Omental fat pad (tissue), 4 donors: Measurements from ENCODE around the gene FAM89B. TPM values are rescaled to one million over a fixed set of nuclear protein-coding genes. Genes with fewer than 3 reads are reported as not detected.
"Not testable (repeated sequence)": the region's sequence is repeated elsewhere in the genome, so short reads cannot be mapped to it uniquely, and the experiment has no call there.

Experiments used
- ATAC-seq: fragments of 150-250 bp; one replicate; pipeline ENCODE4 v1.9.1; 2016; ENCODE audit warnings: mild to moderate bottlenecking, moderate library complexity; ENCODE audit not compliant: low FRiP score
- DNase-seq: peaks from one replicate; pipeline ENCODE4 v3.0.0-alpha.2; 2019; ENCODE audit warnings: low spot score
- CTCF ChIP-seq, 3 donors: fragments of 450-650 bp; IDR thresholded peaks; one replicate each; pipeline ENCODE4 v1.5.1; 2016 to 2017; ENCODE audit warnings: antibody characterized with exemption in 3 of 3, mild to moderate bottlenecking in 3 of 3, moderate library complexity in 2 of 3
- total RNA-seq, 4 donors: library from RNA; depleted of rRNA; stranded (reverse); fragments of >200 nt; gene quantifications; one replicate each; pipeline ENCODE4 v1.1.0, GENCODE V29; 2016

The FAM89B gene
- 10 to 100 TPM; 29.1 to 37.4 (median 33.1) TPM for total RNA-seq

- no peak for TF ChIP-seq CTCF (IDR thresholded peaks at IDR 0.05)
- ATAC-seq (peak; percentile 26), DNase-seq (peak; percentile 82)
Observed at GRCh38 chr11:65572356-65573051, at the start of gene FAM89B. Gene FAM89B, plus strand, starts transcription at chr11:65572538. Its CDS starts 132 bp downstream, at chr11:65572670.

- ATAC-seq, DNase-seq: not testable (repeated sequence)
Observed at GRCh38 chr11:65522718-65523630, 49.4 kb upstream of the FAM89B start.

GRCh38 chr11:65523631-65523968 is 48.7 kb upstream of the FAM89B start:
- ATAC-seq, DNase-seq: not testable (repeated sequence)

GRCh38 chr11:65524014-65524740 is 48.2 kb upstream of the FAM89B start:
- ATAC-seq = peak; percentile 43
- no peak for DNase-seq

GRCh38 chr11:65524741-65525545 is 47.4 kb upstream of the FAM89B start, which contains the start of gene SCYL1:
Gene SCYL1, plus strand, starts transcription at chr11:65525083. Its CDS starts 71 bp downstream, at chr11:65525154.
- ATAC-seq = peak; percentile 75
- no peak for DNase-seq
- no peak for TF ChIP-seq CTCF (IDR thresholded peaks at IDR 0.05)

More at GRCh38 chr11:65524014-65524740, 48.2 kb upstream of the FAM89B start:
- no peak for TF ChIP-seq CTCF (IDR thresholded peaks at IDR 0.05)

GRCh38 chr11:65525546-65526480 is 46.5 kb upstream of the FAM89B start:
- ATAC-seq (peak; percentile 1), DNase-seq (no peak)
- no peak for TF ChIP-seq CTCF (IDR thresholded peaks at IDR 0.05)
